Keratinocyte (primary cell): ENCODE results near the gene SLC17A9. TPM values are rescaled to one million over a fixed set of nuclear protein-coding genes. Genes with fewer than 3 reads are reported as not detected.

ENCODE experiments used
- DNase-seq: peaks from one replicate; pipeline ENCODE4 v3.0.0-alpha.2; 2011; ENCODE audit warnings: low read depth, missing footprints, low spot score
- FAIRE-seq: peaks from 2 replicates; lab custom pipeline; 2011; peaks lifted over from hg19 to GRCh38; lab: Jason Lieb, UNC
- H2AFZ ChIP-seq: 2 replicates; pipeline ENCODE4 v1.6.0; 2012; ENCODE audit warnings: low read length, control low read depth, inconsistent platforms; ENCODE audit not compliant: control insufficient read depth
- H3K27ac ChIP-seq: 2 replicates; pipeline ENCODE4 v1.5.1; 2011; ENCODE audit warnings: low read length; ENCODE audit not compliant: control insufficient read depth, insufficient read depth
- H3K27me3 ChIP-seq: 3 replicates; pipeline ENCODE4 v1.6.0; 2011; ENCODE audit warnings: low read length; ENCODE audit not compliant: control insufficient read depth, insufficient read depth; ENCODE audit errors: extremely low read depth
- H3K36me3 ChIP-seq, 2 experiments: 2 replicates in 1 of 2; 3 replicates in 1 of 2; pipeline ENCODE4 v1.5.1; 2011; ENCODE audit warnings: low read length in 2 of 2, mild to moderate bottlenecking in 1 of 2; ENCODE audit not compliant: control insufficient read depth in 2 of 2, insufficient read depth in 2 of 2; ENCODE audit errors: extremely low read depth in 1 of 2
- H3K4me1 ChIP-seq: 3 replicates; pipeline ENCODE4 v1.5.1; 2011; ENCODE audit warnings: low read length; ENCODE audit not compliant: control insufficient read depth, insufficient read depth; ENCODE audit errors: extremely low read depth
- H3K4me2 ChIP-seq: 3 replicates; pipeline ENCODE4 v1.6.0; 2011; ENCODE audit warnings: low read depth, low read length; ENCODE audit not compliant: control insufficient read depth, insufficient read depth; ENCODE audit errors: extremely low read depth
- H3K4me3 ChIP-seq, 3 experiments: fragments of 200-600 bp in 1 of 3; sonication (generic) in 1 of 3; 2 replicates in 2 of 3; 3 replicates in 1 of 3; pipeline ENCODE4 v1.5.1; 2011 to 2016; ENCODE audit warnings: low read length in 3 of 3, mild to moderate bottlenecking in 3 of 3, control low read depth in 2 of 3, inconsistent platforms in 1 of 3, low read depth in 1 of 3, mixed read lengths in 1 of 3, mixed run types in 1 of 3, moderate library complexity in 1 of 3; ENCODE audit not compliant: control insufficient read depth in 2 of 3, insufficient read depth in 2 of 3; ENCODE audit errors: extremely low read depth in 1 of 3
- H3K79me2 ChIP-seq: 2 replicates; pipeline ENCODE4 v1.6.0; 2012; ENCODE audit warnings: low read length; ENCODE audit not compliant: control insufficient read depth, insufficient read depth
- H3K9ac ChIP-seq: 3 replicates; pipeline ENCODE4 v1.6.0; 2011; ENCODE audit warnings: low read length; ENCODE audit not compliant: control insufficient read depth, insufficient read depth; ENCODE audit errors: extremely low read depth
- H3K9me1 ChIP-seq: 3 replicates; pipeline ENCODE4 v1.6.0; 2011; ENCODE audit warnings: low read length; ENCODE audit not compliant: control insufficient read depth, insufficient read depth; ENCODE audit errors: extremely low read depth
- H3K9me3 ChIP-seq: 2 replicates; pipeline ENCODE4 v1.5.1; 2012; ENCODE audit warnings: low read depth, low read length; ENCODE audit not compliant: control insufficient read depth
- H4K20me1 ChIP-seq: 3 replicates; pipeline ENCODE4 v1.6.0; 2011; ENCODE audit warnings: low read length; ENCODE audit not compliant: control insufficient read depth, insufficient read depth; ENCODE audit errors: extremely low read depth
- EZH2 ChIP-seq: IDR thresholded peaks from one replicate; pipeline ENCODE4 v1.6.1; 2012; ENCODE audit warnings: inconsistent platforms, mild to moderate bottlenecking, low read length, moderate library complexity
- dilution Hi-C: fragments of 300-500 bp; cut with MboI; formaldehyde crosslinking; loops from one replicate; pipeline ENCODE4 v1.7.0; 2020; ENCODE audit warnings: low sequenced_read_pairs; ENCODE audit not compliant: extremely low pct_ligation_motif_present
- polyA plus RNA-seq, 5 experiments: library from polyadenylated mRNA; depleted of rRNA in 3 of 5; stranded (reverse) in 3 of 5; stranded (forward) in 1 of 5; unstranded in 1 of 5; fragments of >200 nt; gene quantifications; 1 replicate in 1 of 5; 2 replicates in 3 of 5; 3 replicates in 1 of 5; pipeline versions ENCODE4 v1.2.1 to v1.2.3, GENCODE V29; 2011 to 2012; ENCODE audit warnings: missing spikeins in 2 of 5, low read depth in 1 of 5, low replicate concordance in 1 of 5
- TF ChIP-seq, protein P1 (sequence below), 3 experiments: IDR thresholded peaks in 1 of 3; conservative IDR thresholded peaks in 1 of 3; optimal IDR thresholded peaks in 1 of 3; 2 replicates in 2 of 3; 3 replicates in 1 of 3; pipeline versions ENCODE3 to v1.5.1; 2011; ENCODE audit warnings: low read length in 3 of 3, mild to moderate bottlenecking in 3 of 3, moderate library complexity in 2 of 3, control low read depth in 1 of 3, inconsistent platforms in 1 of 3; ENCODE audit not compliant: insufficient read depth in 2 of 3; ENCODE audit errors: extremely low read depth in 1 of 3

Gene SLC17A9
- polyA plus RNA-seq, 1 donor (not counting 4 experiments of a cell fraction or from before 2014, with no cell fraction given): not detected

DNA sequence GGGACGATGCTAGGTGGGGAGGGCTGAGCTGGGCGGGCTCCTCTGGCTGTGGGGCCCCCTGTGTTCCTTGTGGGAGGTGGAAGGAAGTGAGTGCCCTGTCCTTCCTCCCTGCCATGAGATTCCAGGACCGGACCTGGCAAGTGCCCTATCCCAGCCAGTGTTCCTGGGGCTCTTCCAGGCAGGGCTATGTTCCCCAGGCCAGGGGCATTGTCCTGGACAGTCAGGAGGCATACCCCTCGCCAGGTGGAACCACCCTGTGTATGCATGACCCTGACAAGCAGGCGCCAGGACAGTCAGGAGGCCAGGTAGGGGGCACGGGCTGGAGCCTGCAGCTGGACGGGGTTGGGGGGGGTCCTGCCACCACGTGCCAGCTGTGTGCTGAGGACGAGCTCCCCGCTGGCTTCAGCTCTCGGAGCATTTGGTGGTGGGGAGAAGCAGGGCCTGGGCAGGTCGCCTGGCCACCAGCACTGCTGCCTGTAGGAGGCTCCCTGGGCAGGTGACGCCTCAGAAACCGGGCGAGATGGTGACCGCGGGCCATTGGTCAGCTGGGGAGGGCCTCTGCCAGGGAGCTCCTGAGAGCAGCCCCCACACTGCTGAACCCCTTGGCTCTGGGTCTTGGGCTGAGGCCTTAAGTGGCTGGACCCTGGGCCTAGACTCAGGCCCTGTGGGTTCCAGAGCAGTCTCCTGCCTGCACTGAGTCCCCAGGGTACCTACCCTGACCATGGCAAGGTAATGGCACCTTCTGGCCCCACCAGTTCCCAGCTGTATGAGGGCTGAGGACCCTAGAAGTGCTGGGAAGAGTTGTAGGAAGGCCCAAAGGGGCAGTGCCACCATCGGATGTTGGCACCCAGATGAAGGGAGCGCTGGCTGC is 694 bp downstream of the SLC17A9 start:
- no peak for DNase-seq
- Histone ChIP-seq H3K4me1 (peaks cover 3% of the 10 kb centered on the region), H3K27me3 (peaks cover 4% of the 10 kb centered on the region), H3K9me3 (no peaks in the 10 kb centered on the region), H3K9me1 (no peaks in the 10 kb centered on the region), H3K4me3 (no peak overlapping the region), H3K36me3 (peaks cover 0 to 5% of the 10 kb centered on the region in 2 experiments), H3K79me2 (no peaks in the 10 kb centered on the region), H3K4me2 (peak overlapping the region; percentile 37), H3K9ac (no peak overlapping the region), H2AFZ (peak overlapping the region; percentile 22), H4K20me1 (no peaks in the 10 kb centered on the region), H3K27ac (no peak overlapping the region)
- no peak for TF ChIP-seq EZH2
- TF ChIP-seq, protein P1, sequence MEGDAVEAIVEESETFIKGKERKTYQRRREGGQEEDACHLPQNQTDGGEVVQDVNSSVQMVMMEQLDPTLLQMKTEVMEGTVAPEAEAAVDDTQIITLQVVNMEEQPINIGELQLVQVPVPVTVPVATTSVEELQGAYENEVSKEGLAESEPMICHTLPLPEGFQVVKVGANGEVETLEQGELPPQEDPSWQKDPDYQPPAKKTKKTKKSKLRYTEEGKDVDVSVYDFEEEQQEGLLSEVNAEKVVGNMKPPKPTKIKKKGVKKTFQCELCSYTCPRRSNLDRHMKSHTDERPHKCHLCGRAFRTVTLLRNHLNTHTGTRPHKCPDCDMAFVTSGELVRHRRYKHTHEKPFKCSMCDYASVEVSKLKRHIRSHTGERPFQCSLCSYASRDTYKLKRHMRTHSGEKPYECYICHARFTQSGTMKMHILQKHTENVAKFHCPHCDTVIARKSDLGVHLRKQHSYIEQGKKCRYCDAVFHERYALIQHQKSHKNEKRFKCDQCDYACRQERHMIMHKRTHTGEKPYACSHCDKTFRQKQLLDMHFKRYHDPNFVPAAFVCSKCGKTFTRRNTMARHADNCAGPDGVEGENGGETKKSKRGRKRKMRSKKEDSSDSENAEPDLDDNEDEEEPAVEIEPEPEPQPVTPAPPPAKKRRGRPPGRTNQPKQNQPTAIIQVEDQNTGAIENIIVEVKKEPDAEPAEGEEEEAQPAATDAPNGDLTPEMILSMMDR (optimal IDR thresholded peaks at IDR 0.05 in 1 of 3, IDR thresholded peaks at IDR 0.05 in 1 of 3, conservative IDR thresholded peaks at IDR 0.05 in 1 of 3; ENCODE audit: extremely low read depth in 1 of 3, insufficient read depth in 2 of 3, low read length in 3 of 3): no peak
- dilution Hi-C loops: no loop called here
- no peak for FAIRE-seq

DNA sequence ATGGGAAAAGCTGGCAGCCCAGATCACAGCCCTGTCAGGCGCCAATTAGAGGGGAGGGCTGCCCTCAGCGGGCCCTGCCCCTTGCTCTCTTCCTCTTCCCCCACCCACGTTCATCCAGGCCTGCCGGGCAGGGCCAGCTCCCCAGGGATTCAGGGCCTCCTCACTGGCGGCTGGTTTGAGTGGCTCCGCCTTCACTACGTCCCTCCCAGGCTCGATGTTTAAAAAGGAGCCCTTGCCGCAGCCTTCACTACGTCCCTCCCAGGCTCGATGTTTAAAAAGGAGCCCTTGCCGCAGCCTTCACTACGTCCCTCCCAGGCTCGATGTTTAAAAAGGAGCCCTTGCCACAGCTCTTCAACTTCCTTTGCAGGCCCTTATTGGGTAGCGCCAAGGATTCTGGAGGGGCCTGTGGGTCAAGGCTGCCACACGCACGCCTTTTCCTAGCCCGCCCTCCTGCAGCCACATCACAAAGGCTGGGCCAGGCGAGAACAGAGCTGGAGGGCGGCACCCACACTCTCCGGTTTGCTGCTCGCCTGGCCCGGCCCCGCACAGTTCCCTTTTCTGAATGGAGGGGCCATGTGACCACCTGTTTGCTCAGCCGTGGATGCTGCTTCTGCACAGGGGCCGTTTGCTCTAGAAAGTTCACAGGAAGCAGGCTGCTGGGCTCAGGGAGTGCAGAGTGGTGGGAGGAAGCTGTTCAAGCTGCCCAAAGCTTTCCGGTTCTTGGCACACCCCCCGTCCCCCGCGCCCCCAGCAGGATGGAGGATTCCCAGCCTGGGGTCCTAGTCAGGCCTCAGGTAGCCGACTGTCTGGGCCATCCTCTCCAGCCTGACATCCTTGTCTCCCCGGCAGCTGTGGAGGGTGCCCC is 1.6 kb downstream of the SLC17A9 start:
- no peak overlapping the region for H3K4me3 ChIP-seq
- H2AFZ ChIP-seq: peak overlapping the region; percentile 22

More for the DNA sequence above, 1.6 kb downstream of the SLC17A9 start:
- DNase-seq (no peak), FAIRE-seq (no peak)
- Histone ChIP-seq H3K9me3 (no peaks in the 10 kb centered on the region), H3K79me2 (no peaks in the 10 kb centered on the region), H3K9ac (no peak overlapping the region), H4K20me1 (no peaks in the 10 kb centered on the region), H3K4me2 (peak overlapping the region; percentile 37), H3K9me1 (no peaks in the 10 kb centered on the region), H3K36me3 (peaks cover 0 to 3% of the 10 kb centered on the region in 2 experiments), H3K27me3 (peaks cover 7% of the 10 kb centered on the region), H3K4me1 (peaks cover 3% of the 10 kb centered on the region), H3K27ac (no peak overlapping the region)
- no peak for TF ChIP-seq EZH2
- TF ChIP-seq, protein P1 (optimal IDR thresholded peaks at IDR 0.05 in 1 of 3, IDR thresholded peaks at IDR 0.05 in 1 of 3, conservative IDR thresholded peaks at IDR 0.05 in 1 of 3; ENCODE audit: extremely low read depth in 1 of 3, insufficient read depth in 2 of 3, low read length in 3 of 3): no peak
- dilution Hi-C loops: no loop called here
